SK-N-SH (cell line): Measurements from ENCODE around the gene POMC. TPM values are rescaled to one million over a fixed set of nuclear protein-coding genes. Genes with fewer than 3 reads are reported as not detected.

Experiments used
- CTCF ChIA-PET: fragments of 300-600, 350-600 bp; formaldehyde crosslinking; extraction: SDS; loops from one replicate; lab custom pipeline; 2021; lab: Yijun Ruan, JAX
- POLR2A ChIA-PET: fragments of 350-600 bp; sonication (Branson Sonifier 250); formaldehyde crosslinking; extraction: SDS; loops from one replicate; lab custom pipeline; 2020; ENCODE audit warnings: antibody characterized with exemption, inconsistent platforms; lab: Yijun Ruan, JAX
- DNase-seq: peaks from one replicate; pipeline ENCODE4 v3.0.0; 2012
- H2AFZ ChIP-seq: fragments of 200-600 bp; sonication (generic); 2 replicates; pipeline ENCODE4 v1.8.1; 2016; ENCODE audit warnings: antibody characterized with exemption, mild to moderate bottlenecking, low read depth
- H3F3A ChIP-seq: fragments of 200-600 bp; sonication (generic); replicated peaks from 2 replicates; pipeline ENCODE3; 2016; ENCODE audit warnings: antibody characterized with exemption, mild to moderate bottlenecking; ENCODE audit not compliant: insufficient read depth
- H3K27ac ChIP-seq, 2 experiments: fragments of 200-500 bp in 1 of 2; fragments of 200-600 bp in 1 of 2; sonication (Bioruptor generic) in 1 of 2; sonication (generic), shearing (Covaris generic) in 1 of 2; 2 replicates each; pipeline versions ENCODE4 v1.5.1 to v1.6.1; 2014 to 2016; ENCODE audit warnings: low read depth in 2 of 2, inconsistent platforms in 1 of 2, low read length in 1 of 2, mild to moderate bottlenecking in 1 of 2, mixed read lengths in 1 of 2
- H3K27me3 ChIP-seq: fragments of 200-600 bp; sonication (generic), shearing (Covaris generic); 2 replicates; pipeline ENCODE4 v1.6.1; 2016; ENCODE audit warnings: mixed run types; ENCODE audit not compliant: insufficient read depth
- H3K36me3 ChIP-seq, 2 experiments: fragments of 200-500 bp in 1 of 2; fragments of 200-600 bp in 1 of 2; sonication (Bioruptor generic) in 1 of 2; sonication (generic) in 1 of 2; replicated peaks in 1 of 2; 2 replicates each; pipeline versions ENCODE3 to v1.5.1; 2014 to 2016; ENCODE audit warnings: low read length in 1 of 2, mild to moderate bottlenecking in 1 of 2; ENCODE audit not compliant: insufficient read depth in 2 of 2, control insufficient read depth in 1 of 2
- H3K4me1 ChIP-seq, 2 experiments: fragments of 200-500 bp in 1 of 2; fragments of 200-600 bp in 1 of 2; sonication (Bioruptor generic) in 1 of 2; sonication (generic), shearing (Covaris generic) in 1 of 2; 2 replicates each; pipeline versions ENCODE4 v1.5.1 to v1.6.1; 2014 to 2016; ENCODE audit warnings: low read depth in 1 of 2, low read length in 1 of 2, mixed run types in 1 of 2; ENCODE audit not compliant: insufficient read depth in 2 of 2, control insufficient read depth in 1 of 2
- H3K4me2 ChIP-seq: fragments of 200-600 bp; sonication (generic), shearing (Covaris generic); 2 replicates; pipeline ENCODE4 v1.6.1; 2017; ENCODE audit warnings: mixed run types
- H3K4me3 ChIP-seq, 2 experiments: fragments of 200-500 bp in 1 of 2; fragments of 200-600 bp in 1 of 2; sonication (Bioruptor generic) in 1 of 2; sonication (generic), shearing (Covaris generic) in 1 of 2; 2 replicates each; pipeline versions ENCODE4 v1.5.1 to v1.8.1; 2014 to 2016; ENCODE audit warnings: low read depth in 2 of 2, inconsistent platforms in 1 of 2, low read length in 1 of 2, mild to moderate bottlenecking in 1 of 2, mixed read lengths in 1 of 2, moderate library complexity in 1 of 2
- H3K79me2 ChIP-seq: fragments of 200-600 bp; sonication (generic); 2 replicates; pipeline ENCODE4 v1.8.1; 2017; ENCODE audit warnings: mild to moderate bottlenecking; ENCODE audit not compliant: insufficient read depth
- H3K9ac ChIP-seq: fragments of 200-600 bp; sonication (generic); 2 replicates; pipeline ENCODE4 v1.6.1; 2017; ENCODE audit warnings: mixed run types
- H3K9me2 ChIP-seq: fragments of 200-600 bp; sonication (generic); 2 replicates; pipeline ENCODE4 v1.6.1; 2017; ENCODE audit warnings: mixed run types
- H3K9me3 ChIP-seq: fragments of 200-600 bp; sonication (generic); 2 replicates; pipeline ENCODE4 v1.6.1; 2017; ENCODE audit warnings: mixed run types, mild to moderate bottlenecking, moderate library complexity
- H4K20me1 ChIP-seq: fragments of 200-600 bp; sonication (generic); 2 replicates; pipeline ENCODE4 v1.6.1; 2017; ENCODE audit warnings: mild to moderate bottlenecking, mixed run types; ENCODE audit not compliant: insufficient read depth
- CTCF ChIP-seq: fragments of 200-600 bp; sonication (generic); IDR thresholded peaks from 2 replicates; pipeline ENCODE4 v1.6.1; 2017; ENCODE audit warnings: antibody characterized with exemption, mild to moderate bottlenecking, moderate library complexity
- ELF1 ChIP-seq: IDR thresholded peaks from 2 replicates; pipeline ENCODE4 v1.4.0; 2012
- EP300 ChIP-seq, 2 experiments: IDR thresholded peaks; 2 replicates each; pipeline versions ENCODE4 v1.4.0 to v1.6.1; 2012; ENCODE audit warnings: borderline replicate concordance in 1 of 2, low read depth in 1 of 2, low read length in 1 of 2
- FOSL2 ChIP-seq: IDR thresholded peaks from 2 replicates; pipeline ENCODE4 v1.4.0; 2012; ENCODE audit warnings: low read depth, mild to moderate bottlenecking, moderate library complexity, borderline replicate concordance
- GATA2 ChIP-seq: sonication (generic); formaldehyde crosslinking; IDR thresholded peaks from 2 replicates; pipeline ENCODE4 v1.5.0; 2020; ENCODE audit warnings: mild to moderate bottlenecking, missing genetic modification reagents
- JUND ChIP-seq: IDR thresholded peaks from 2 replicates; pipeline ENCODE4 v1.4.0; 2012
- NRF1 ChIP-seq: IDR thresholded peaks from 2 replicates; pipeline ENCODE4 v1.6.1; 2012; ENCODE audit warnings: low read depth, mild to moderate bottlenecking, low read length
- RCOR1 ChIP-seq: fragments of 150-350 bp; IDR thresholded peaks from 2 replicates; pipeline ENCODE4 v1.6.1; 2017; ENCODE audit warnings: antibody characterized with exemption, low read length
- RFX5 ChIP-seq: IDR thresholded peaks from 2 replicates; pipeline ENCODE4 v1.6.1; 2012; ENCODE audit warnings: mild to moderate bottlenecking, improper control_type of control experiment, low read length
- SIN3A ChIP-seq: IDR thresholded peaks from 2 replicates; pipeline ENCODE4 v1.6.1; 2012; ENCODE audit warnings: low read depth, mild to moderate bottlenecking, low read length, moderate library complexity, borderline replicate concordance
- TAF1 ChIP-seq: IDR thresholded peaks from 2 replicates; pipeline ENCODE4 v1.6.1; 2012; ENCODE audit warnings: low read depth, mild to moderate bottlenecking, low read length, moderate library complexity, borderline replicate concordance
- ZBTB33 ChIP-seq: IDR thresholded peaks from 2 replicates; pipeline ENCODE4 v1.4.0; 2012; ENCODE audit warnings: low read depth, borderline replicate concordance
- WGBS: methylation state at CpG from one replicate; pipeline ENCODE4 v1.1.6; 2017; ENCODE audit warnings: low lambda C conversion rate; 5-methylcytosine and 5-hydroxymethylcytosine counted together
- polyA plus RNA-seq, 3 experiments: library from polyadenylated mRNA; depleted of rRNA; stranded (reverse); fragments of >200 nt; gene quantifications; 2 replicates each; pipeline ENCODE4 v1.2.3, GENCODE V29; 2012
- TF ChIP-seq, protein P1 (sequence below): fragments of 150-350 bp; IDR thresholded peaks from 2 replicates; pipeline ENCODE4 v1.6.1; 2016; ENCODE audit warnings: mild to moderate bottlenecking, low read depth, low read length
- TF ChIP-seq, protein P2 (sequence below): IDR thresholded peaks from 2 replicates; pipeline ENCODE4 v1.4.0; 2012; ENCODE audit warnings: low read depth

Gene POMC
- polyA plus RNA-seq, 1 of the 3 experiments (the other 2 are of a cell fraction): not detected

DNA sequence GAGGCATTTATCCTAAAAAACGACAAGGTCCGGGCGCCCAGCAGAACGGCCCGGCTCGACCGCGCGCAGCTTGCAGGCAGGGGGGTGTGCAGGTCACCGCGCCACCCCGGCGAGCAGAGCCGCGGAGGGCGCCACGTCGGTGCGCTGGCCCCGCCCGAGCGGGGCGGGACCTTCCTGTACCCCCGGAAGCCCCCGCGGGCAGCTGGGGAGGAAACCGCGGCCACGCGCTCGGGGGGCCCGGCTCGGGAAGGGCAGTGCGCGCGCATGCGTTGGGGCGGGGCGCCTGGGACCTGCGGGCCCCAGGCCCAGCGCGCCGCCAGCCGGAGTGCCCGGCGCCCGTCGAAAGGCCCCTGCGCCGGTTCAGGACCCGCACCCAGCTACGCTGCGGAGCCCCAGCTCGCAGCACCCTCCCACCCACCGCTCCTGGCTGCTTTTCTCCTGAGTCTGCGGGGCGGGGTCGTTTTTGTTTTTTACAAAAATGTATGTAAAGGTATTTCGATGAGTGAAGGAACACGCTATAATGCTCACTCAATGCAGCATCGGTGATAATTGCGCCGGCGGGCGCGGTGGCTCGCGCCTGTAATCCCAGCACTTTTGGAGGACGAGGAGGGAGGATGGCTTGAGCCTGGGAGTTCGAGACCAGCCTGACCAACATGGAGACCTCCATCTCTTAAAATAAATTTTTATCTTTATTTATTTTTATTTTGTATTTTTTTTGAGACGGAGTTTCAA lies 47.7 kb upstream of the POMC start:
- H3K4me1 ChIP-seq: peaks cover 0 to 8% of the 10 kb centered on the region in 2 experiments; a peak in 1 of 4 replicates
- no peaks in the 10 kb centered on the region for H4K20me1 ChIP-seq
- peak; percentile 35 for DNase-seq
- TF ChIP-seq JUND: no peak
- TF ChIP-seq CTCF: no peak
- no peak for TF ChIP-seq FOSL2
- TF ChIP-seq EP300 (IDR thresholded peaks at IDR 0.05; ENCODE audit: borderline replicate concordance in 1 of 2, low read depth in 1 of 2, low read length in 1 of 2): no peak
- TF ChIP-seq TAF1: no peak
- no peak for TF ChIP-seq NRF1
- no peak for TF ChIP-seq ELF1
- no peak for TF ChIP-seq ZBTB33
- no peak for TF ChIP-seq RFX5
- TF ChIP-seq SIN3A: no peak
- no peak for TF ChIP-seq RCOR1
- TF ChIP-seq GATA2 (CRISPR knock-in tag): no peak
- TF ChIP-seq, protein P1, sequence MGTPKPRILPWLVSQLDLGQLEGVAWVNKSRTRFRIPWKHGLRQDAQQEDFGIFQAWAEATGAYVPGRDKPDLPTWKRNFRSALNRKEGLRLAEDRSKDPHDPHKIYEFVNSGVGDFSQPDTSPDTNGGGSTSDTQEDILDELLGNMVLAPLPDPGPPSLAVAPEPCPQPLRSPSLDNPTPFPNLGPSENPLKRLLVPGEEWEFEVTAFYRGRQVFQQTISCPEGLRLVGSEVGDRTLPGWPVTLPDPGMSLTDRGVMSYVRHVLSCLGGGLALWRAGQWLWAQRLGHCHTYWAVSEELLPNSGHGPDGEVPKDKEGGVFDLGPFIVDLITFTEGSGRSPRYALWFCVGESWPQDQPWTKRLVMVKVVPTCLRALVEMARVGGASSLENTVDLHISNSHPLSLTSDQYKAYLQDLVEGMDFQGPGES: no peak
- TF ChIP-seq, protein P2, sequence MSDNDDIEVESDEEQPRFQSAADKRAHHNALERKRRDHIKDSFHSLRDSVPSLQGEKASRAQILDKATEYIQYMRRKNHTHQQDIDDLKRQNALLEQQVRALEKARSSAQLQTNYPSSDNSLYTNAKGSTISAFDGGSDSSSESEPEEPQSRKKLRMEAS: no peak
- TF ChIP-seq, all 33 proteins: peak for 0
- Histone ChIP-seq H3K9me3 (no peaks in the 10 kb centered on the region), H3K9me2 (no peaks in the 10 kb centered on the region), H3K9ac (no peak overlapping the region), H3K4me2 (no peak overlapping the region), H3K27me3 (no peaks in the 10 kb centered on the region), H3K36me3 (no peaks in the 10 kb centered on the region), H3K4me3 (no peak overlapping the region), H3K79me2 (no peaks in the 10 kb centered on the region), H3F3A (no peaks in the 10 kb centered on the region), H3K27ac (no peak overlapping the region), H2AFZ (no peak overlapping the region)
- WGBS: 85% methylated on average over 47 of the region's 71 CpGs
- CTCF ChIA-PET: interaction anchor here (3.4 kb wide), 1 partner anchor 13 kb away, joined by 12 read pairs; no protein-coding TSS in a partner anchor
- POLR2A ChIA-PET: interaction anchor here (0.6 kb wide), 1 partner anchor 14 kb away, joined by 3 read pairs; no protein-coding TSS in a partner anchor
